ENCODE data around the gene EDN2. TPM values are rescaled to one million over a fixed set of nuclear protein-coding genes. Genes with fewer than 3 reads are reported as not detected.

Gene EDN2
- total and polyA plus RNA-seq, 9 donors, result 0.20 to 24.8 (median 0.36) TPM; not detected in 4

- no peaks in the 10 kb centered on the region for H3K4me1 ChIP-seq (ENCODE audit: insufficient read depth)
- no peak overlapping the region for H3K4me3 ChIP-seq
- intact Hi-C loops (cut with DNase I), result no loop called here
- 80 to 84% (median 80%) methylated on average over 7 of the region's 7 CpGs for WGBS, 3 donors
- DNase-seq, result no peak
- H3K27ac ChIP-seq, result no peak overlapping the region
- no peaks in the 10 kb centered on the region for H3K36me3 ChIP-seq
- no peak for TF ChIP-seq EP300 (IDR thresholded peaks at IDR 0.05)
- TF ChIP-seq, protein P1, sequence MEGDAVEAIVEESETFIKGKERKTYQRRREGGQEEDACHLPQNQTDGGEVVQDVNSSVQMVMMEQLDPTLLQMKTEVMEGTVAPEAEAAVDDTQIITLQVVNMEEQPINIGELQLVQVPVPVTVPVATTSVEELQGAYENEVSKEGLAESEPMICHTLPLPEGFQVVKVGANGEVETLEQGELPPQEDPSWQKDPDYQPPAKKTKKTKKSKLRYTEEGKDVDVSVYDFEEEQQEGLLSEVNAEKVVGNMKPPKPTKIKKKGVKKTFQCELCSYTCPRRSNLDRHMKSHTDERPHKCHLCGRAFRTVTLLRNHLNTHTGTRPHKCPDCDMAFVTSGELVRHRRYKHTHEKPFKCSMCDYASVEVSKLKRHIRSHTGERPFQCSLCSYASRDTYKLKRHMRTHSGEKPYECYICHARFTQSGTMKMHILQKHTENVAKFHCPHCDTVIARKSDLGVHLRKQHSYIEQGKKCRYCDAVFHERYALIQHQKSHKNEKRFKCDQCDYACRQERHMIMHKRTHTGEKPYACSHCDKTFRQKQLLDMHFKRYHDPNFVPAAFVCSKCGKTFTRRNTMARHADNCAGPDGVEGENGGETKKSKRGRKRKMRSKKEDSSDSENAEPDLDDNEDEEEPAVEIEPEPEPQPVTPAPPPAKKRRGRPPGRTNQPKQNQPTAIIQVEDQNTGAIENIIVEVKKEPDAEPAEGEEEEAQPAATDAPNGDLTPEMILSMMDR (IDR thresholded peaks at IDR 0.05), result no peak
- TF ChIP-seq POLR2A (IDR thresholded peaks at IDR 0.05), result no peak
- H3K9me3 ChIP-seq, result no peaks in the 10 kb centered on the region
- no peaks in the 10 kb centered on the region for H3K27me3 ChIP-seq
These were observed 19.6 kb downstream of the EDN2 start for GRCh38 chr1:41464885-41465284.

- no peak for DNase-seq
- TF ChIP-seq, protein P1 (IDR thresholded peaks at IDR 0.05), result no peak
- TF ChIP-seq EP300 (IDR thresholded peaks at IDR 0.05), result no peak
- Histone ChIP-seq H3K27me3 (no peaks in the 10 kb centered on the region), H3K36me3 (no peaks in the 10 kb centered on the region), H3K9me3 (no peaks in the 10 kb centered on the region), H3K4me1 (ENCODE audit: insufficient read depth) (no peaks in the 10 kb centered on the region), H3K4me3 (no peak overlapping the region), H3K27ac (no peak overlapping the region)
- intact Hi-C loops (cut with DNase I), result no loop called here
- WGBS, 3 donors, result 77 to 89% (median 87%) methylated on average over 2 of the region's 2 CpGs
These were observed 21.0 kb downstream of the EDN2 start for GRCh38 chr1:41463516-41463915.

DNA sequence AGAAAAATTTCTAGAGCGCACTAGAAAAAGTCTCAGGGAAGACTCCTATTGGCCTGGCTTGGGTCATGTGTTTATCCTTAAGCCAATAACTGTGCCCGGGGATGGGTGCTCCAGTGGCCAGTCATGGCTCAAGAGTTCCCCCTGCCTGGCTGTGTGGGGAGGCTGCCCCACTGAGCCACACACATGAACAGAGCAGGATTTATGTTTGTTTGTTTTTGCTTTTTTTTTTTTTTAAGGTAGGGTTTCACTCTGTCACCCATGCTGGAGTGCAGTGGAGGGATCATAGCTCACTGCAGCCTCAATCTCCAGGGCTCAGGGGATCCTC, 21.8 kb downstream of the EDN2 start:
- intact Hi-C loops (cut with DNase I), result no loop called here
- TF ChIP-seq EP300 (IDR thresholded peaks at IDR 0.05) (no peak), POLR2A (IDR thresholded peaks at IDR 0.05) (no peak)
- TF ChIP-seq, protein P1 (IDR thresholded peaks at IDR 0.05), result no peak
- no peak for DNase-seq
- WGBS, 3 donors, result 95 to 98% (median 98%) methylated on average over 2 of the region's 2 CpGs
- H3K9me3 ChIP-seq, result no peaks in the 10 kb centered on the region
- H3K36me3 ChIP-seq, result no peaks in the 10 kb centered on the region
- H3K27ac ChIP-seq, result no peak overlapping the region
- no peak overlapping the region for H3K4me3 ChIP-seq
- no peaks in the 10 kb centered on the region for H3K27me3 ChIP-seq
- H3K4me1 ChIP-seq (ENCODE audit: insufficient read depth), result no peaks in the 10 kb centered on the region

- no peaks in the 10 kb centered on the region for H3K4me1 ChIP-seq (ENCODE audit: insufficient read depth)
- DNase-seq, result no peak
- TF ChIP-seq POLR2A (IDR thresholded peaks at IDR 0.05) (no peak), EP300 (IDR thresholded peaks at IDR 0.05) (no peak)
- TF ChIP-seq, protein P1 (IDR thresholded peaks at IDR 0.05), result no peak
- H3K27me3 ChIP-seq, result no peaks in the 10 kb centered on the region
- no peaks in the 10 kb centered on the region for H3K36me3 ChIP-seq
- no peak overlapping the region for H3K4me3 ChIP-seq
- intact Hi-C loops (cut with DNase I), result no loop called here
- 55 to 70% (median 55%) methylated on average over 4 of the region's 4 CpGs for WGBS, 3 donors
- H3K27ac ChIP-seq, result no peak overlapping the region
- H3K9me3 ChIP-seq, result no peaks in the 10 kb centered on the region
These were observed 22.4 kb downstream of the EDN2 start for GRCh38 chr1:41461790-41462679.

All from ovary (tissue), 9 donors.